ENCODE results near the gene LIMS1.

DNA sequence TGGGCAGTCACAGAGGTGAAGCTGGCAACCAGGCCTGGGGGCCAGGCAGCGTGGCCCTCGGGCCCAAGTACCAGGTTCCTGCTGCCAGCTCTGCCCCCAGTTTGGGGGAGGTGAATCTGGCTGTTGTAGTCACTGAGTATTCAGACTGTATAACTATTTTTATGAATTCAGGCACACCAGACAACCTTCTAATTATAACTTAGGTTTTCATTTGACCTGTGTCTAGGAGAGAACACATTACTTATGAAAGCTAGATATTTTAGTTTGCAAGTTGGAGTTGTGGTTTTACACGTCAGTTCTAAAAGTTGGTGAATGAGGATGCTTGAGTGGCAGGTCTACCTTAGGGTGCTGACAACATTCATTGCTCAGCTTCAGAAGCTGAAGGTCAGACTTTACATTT is 71.7 kb downstream of the LIMS1 start:
- TF ChIP-seq, protein P1, sequence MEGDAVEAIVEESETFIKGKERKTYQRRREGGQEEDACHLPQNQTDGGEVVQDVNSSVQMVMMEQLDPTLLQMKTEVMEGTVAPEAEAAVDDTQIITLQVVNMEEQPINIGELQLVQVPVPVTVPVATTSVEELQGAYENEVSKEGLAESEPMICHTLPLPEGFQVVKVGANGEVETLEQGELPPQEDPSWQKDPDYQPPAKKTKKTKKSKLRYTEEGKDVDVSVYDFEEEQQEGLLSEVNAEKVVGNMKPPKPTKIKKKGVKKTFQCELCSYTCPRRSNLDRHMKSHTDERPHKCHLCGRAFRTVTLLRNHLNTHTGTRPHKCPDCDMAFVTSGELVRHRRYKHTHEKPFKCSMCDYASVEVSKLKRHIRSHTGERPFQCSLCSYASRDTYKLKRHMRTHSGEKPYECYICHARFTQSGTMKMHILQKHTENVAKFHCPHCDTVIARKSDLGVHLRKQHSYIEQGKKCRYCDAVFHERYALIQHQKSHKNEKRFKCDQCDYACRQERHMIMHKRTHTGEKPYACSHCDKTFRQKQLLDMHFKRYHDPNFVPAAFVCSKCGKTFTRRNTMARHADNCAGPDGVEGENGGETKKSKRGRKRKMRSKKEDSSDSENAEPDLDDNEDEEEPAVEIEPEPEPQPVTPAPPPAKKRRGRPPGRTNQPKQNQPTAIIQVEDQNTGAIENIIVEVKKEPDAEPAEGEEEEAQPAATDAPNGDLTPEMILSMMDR (IDR thresholded peaks at IDR 0.05), result no peak
- TF ChIP-seq POLR2A (IDR thresholded peaks at IDR 0.05), result no peak
